Peyer's patch (tissue), 4 donors: ENCODE data around the gene CNPY4.

Experiments used
- CTCF ChIP-seq, 6 experiments: fragments of 450-650 bp in 4 of 6; fragments of 200-600 bp in 2 of 6; sonication (generic) in 1 of 6; IDR thresholded peaks; one replicate each; pipeline ENCODE4 v1.5.1; 2017 to 2019; ENCODE audit warnings: antibody characterized with exemption in 6 of 6, mild to moderate bottlenecking in 3 of 6, moderate library complexity in 1 of 6
- POLR2A ChIP-seq, 2 donors: fragments of 450-650 bp; IDR thresholded peaks; one replicate each; pipeline ENCODE4 v1.5.1; 2017; ENCODE audit warnings: antibody characterized with exemption in 2 of 2, mild to moderate bottlenecking in 2 of 2, moderate library complexity in 2 of 2

- no peak for TF ChIP-seq CTCF (IDR thresholded peaks at IDR 0.05)
- peak; percentile 79 to 85 for TF ChIP-seq POLR2A (IDR thresholded peaks at IDR 0.05)
Measured at GRCh38 chr7:100126931-100127865, 7.8 kb downstream of the CNPY4 start, which contains the start of gene MBLAC1.
